ENCODE results near the gene QDPR.
A peak's percentile ranks its signal among the peaks of the same experiment; 100 is the strongest.
"Not testable (repeated sequence)": the region's sequence is repeated elsewhere in the genome, so short reads cannot be mapped to it uniquely, and the experiment has no call there.

The QDPR gene

DNA sequence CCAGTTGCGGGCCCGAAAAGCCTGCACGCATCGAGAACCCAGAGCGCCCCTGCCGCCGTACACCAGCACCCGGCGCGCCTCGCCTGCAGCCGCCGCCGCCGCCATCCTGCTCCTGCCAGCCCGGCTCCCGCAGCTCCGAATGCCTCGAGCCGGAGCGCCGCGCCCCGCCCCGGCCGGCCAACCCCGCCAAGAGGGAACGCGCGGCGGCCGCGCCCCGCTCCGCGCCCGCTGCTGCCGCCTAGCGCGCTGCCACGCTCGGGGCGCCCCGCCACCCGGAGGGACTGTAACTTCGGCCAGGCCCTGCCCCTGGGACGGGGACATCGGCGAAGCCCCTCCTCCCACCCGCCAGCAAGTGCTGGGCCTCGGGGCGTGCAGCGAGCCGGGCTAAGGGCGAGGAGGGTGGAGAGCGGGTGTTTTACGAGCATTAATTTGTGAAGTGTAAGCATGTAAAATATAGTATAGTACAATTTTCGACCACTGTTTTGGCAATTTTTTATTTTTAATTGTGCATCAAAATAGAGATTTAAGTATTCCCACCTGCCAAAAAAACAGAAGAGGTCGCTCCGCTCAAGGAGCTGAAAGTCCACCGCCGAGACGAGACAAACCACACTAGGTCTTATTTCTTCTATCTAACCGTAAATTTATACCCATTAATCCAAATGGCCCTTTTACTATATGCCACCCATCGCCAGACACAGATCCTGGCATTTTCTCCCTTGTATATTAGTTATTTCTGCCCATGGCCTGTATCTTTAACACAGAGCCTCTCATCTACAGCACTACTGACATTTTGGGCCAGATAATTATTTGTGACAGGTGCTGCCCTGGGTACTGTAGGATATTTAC lies at the start of gene QDPR:
QDPR (minus strand) TSS at position 141 of the 846 bp plus-strand sequence; CDS start at position 105, 36 bp downstream.
- peak; percentile 83 for DNase-seq

DNA sequence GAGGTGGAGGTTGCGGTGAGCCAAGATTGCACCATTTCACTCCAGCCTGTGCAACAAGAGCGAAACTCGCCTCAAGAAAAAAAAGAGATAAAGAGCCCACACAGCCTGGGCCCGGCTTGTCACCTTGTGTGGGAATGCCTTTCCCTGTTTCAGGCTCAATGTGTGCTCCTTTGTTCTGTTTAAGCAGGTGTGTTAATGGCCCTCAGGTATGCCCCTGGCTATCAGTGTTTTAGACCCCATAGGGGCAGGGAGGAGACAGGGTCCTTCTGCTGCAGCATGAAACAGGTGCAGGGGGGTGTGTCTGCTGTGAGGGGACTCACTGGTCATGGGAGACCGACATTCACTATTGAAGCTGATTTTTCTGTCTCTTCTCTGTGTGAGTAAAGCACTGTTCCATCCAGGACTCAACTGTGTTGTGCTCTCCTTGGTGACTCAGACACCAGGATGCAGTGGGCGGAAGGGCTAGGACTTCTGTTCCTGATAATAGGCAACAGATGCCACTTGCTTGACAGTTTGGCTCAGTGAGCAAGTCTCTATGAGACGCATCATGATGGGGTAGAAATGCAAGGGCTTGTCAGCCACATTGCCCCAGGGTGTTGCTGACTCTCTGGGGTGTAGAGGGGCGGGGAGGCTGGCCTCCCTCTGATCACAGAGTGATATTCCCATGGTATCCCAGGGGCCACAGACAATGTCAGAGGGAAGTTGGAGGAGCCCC lies 49.5 kb upstream of the QDPR start:
- DNase-seq: no peak

GRCh38 chr4:17560065-17560673 lies 48.3 kb upstream of the QDPR start:
- no peak for DNase-seq

DNA sequence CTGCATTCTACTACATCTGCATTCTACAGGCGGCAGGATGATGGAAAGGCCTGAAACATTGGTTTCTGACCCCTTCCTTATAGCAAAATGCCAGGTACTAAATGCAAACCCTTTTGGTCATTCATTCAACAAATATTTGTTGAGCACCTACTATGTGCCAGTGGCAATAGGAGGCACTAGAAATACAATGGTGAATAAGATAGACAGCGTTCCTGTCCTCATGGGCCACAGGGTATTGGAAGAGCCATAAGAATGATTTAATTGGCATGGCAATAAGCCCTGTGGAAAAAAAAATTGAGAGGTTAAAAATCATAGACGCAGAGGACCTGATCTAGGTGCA lies 47.8 kb upstream of the QDPR start:
- DNase-seq: no peak

- no peak for DNase-seq
These were observed 47.2 kb upstream of the QDPR start for GRCh38 chr4:17558941-17559708.

DNA sequence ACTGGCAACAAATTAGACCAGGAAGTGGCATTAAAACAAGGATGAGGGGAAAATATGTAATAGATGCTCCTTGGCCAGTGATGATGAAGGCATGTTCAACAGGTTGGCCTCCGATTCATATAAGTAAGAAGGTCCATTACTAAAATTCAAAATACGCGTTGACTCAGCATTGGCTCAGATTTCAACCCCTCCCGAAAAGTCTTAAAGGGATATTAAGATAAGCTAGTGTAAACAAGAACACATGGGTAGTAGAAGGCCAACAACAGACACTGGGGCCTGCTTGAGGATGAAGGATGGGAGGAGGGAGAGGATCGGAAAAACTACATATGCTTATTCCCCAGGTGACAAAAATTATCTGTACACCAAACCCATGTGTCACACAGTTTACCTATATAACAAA lies 46.0 kb upstream of the QDPR start:
- DNase-seq: no peak

- no peak for DNase-seq
These were observed 44.6 kb upstream of the QDPR start for GRCh38 chr4:17556498-17556897.

GRCh38 chr4:17554568-17554967 lies 42.7 kb upstream of the QDPR start:
- DNase-seq: no peak

DNA sequence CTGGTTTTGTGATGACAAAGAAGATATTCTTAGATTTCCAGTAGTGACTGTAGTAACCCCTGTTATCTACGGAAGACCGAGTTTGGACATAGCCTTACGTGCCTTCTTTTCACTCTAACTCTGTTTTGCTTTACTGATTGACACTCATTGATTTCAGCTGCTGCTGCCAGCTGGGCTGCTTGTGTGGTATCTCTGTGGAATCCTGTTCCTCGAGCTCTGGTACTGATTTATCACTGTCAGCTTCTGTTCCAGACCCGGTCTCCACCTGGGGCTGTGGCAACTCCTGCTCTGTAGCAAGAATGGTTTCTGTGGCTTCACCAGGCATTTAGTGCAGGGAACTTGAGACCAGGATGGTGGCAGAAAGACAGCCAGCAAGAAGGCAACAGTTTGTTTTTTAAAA lies 40.5 kb upstream of the QDPR start:
- no peak for DNase-seq

GRCh38 chr4:17550549-17550948 lies 38.7 kb upstream of the QDPR start:
- no peak for DNase-seq

DNA sequence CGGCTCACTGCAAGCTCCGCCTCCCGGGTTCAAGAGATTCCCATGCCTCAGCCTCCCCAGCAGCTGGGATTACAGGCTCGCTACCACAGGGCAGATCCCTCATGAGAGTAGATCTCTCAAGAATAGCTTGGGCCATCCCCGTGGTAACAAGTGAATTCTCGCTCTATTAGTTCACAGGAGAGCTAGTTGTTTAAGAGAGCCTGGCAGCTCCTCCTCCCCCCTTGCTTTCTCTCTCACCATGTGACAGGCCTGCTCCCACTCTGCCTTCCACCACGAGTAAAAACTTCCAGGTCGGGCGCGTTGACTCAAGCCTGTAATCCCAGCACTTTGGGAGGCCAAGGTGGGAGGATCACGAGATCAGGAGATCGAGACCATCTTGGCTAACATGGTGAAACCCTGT lies 34.8 kb upstream of the QDPR start:
- no peak for DNase-seq

- no peak for DNase-seq
These were observed 34.3 kb upstream of the QDPR start for GRCh38 chr4:17546222-17546621.

GRCh38 chr4:17545374-17546140 lies 33.7 kb upstream of the QDPR start:
- DNase-seq: no peak

GRCh38 chr4:17544831-17545234 lies 32.9 kb upstream of the QDPR start:
- no peak for DNase-seq

- DNase-seq: no peak
These were observed 32.3 kb upstream of the QDPR start for GRCh38 chr4:17544205-17544604.

DNA sequence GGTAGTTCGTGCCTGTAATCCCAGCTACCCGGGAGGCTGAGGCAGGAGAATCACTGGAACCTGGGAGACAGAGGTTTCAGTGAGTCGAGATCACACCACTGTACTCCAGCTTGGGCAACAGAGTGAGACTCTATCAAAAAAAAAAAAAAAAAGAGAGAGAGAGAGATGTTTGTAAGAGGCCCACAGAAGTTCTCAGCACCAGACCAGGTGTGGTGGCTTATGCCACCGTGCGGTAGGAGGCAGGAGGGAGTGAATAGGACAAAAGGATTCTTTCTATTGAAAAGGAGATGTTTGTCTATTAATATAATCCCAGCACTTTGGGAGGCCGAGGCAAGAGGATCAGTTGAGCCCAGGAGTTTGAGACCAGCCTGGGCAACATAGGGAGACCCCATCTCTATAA lies 25.2 kb upstream of the QDPR start:
- DNase-seq: not testable (repeated sequence)

DNA sequence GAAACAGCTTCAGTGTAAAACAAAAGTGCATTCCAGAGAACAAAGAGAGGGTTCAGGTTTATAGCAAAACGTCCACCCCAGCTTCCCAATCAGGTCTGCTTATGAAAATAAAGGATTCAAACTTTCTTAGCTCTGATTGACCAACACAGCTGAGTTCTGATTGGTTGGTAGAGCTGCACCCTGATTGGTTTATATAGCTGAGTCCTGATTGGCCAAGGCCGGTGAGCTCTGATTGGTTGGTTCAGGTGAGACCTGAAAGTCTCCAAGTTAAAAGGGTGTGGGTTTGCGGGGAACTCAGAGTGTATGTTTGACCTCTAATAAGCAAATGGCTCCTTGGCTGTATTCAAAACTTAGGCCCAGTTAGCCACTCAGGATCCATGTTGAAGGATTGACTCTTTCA lies 24.0 kb upstream of the QDPR start:
- no peak for DNase-seq

GRCh38 chr4:17535242-17535641 lies 23.4 kb upstream of the QDPR start:
- DNase-seq: no peak

GRCh38 chr4:17534705-17535104 lies 22.8 kb upstream of the QDPR start:
- DNase-seq: no peak

DNA sequence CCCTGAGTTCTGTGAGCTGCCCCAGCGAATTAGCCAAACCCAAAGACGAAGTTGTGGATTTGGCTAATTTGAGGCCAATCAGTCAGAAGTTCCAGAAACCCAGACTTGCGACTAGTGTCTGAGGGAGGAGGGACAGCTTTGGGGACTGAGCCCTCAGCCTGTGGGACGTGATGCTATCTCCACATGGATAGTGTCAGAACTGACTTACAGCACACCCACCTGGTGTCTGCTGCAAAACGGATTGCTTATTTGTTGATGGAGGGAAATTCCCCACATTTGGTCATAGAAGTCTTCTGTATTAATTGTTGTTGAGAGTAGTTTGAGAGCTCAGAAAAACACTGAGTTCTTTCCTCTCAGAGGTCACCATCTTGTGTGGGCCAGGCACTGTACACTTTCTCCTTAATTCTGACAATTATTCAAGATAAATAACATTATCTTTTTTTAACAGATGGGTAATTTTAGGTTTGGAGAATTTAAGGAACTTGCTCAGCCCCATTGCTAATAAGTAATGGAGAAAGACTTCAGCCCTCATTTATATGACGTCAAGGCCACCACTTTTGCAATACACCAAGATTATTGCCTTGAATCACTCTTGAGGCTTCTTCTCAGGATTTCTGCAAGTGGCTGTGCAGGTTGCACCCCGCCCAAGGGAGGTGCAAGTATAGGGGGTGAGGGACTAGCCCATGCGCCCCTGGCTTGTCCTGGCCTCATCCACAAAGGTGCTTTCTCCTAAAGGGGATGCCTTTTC lies 19.8 kb upstream of the QDPR start:
- DNase-seq: no peak

DNA sequence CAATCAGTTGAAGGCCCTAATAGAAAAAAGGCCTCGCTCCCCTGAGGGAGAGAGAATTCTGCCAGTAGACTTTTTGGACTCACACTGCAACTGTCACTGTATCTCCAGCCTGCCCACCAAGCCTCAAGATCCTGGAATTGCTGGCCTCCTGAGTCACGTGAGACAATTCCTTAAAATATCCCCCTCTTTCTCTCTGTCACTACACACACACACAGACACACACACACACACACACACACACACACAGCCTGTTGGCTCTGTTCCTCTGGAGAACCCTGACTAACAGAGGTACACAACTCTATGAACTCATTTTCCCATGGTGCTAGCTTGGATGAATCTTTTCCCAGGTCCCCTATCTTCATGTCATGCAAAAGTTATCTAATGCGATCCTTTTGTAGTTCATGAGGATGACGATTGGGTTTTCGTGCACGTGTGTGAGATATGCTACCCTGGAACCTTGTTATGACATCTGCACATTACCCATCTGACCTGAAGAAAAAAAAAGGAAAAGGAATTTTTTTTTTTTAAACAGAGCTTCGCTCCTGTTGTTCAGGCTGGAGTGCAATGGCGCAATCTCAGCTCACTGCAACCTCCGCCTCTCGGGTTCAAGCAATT lies 16.8 kb upstream of the QDPR start:
- DNase-seq: no peak

Data from left hindlimb (tissue), 1 donor.